Measurements from ENCODE around the gene MAPK4. TPM values are rescaled to one million over a fixed set of nuclear protein-coding genes. Genes with fewer than 3 reads are reported as not detected.
"Not testable (repeated sequence)": the region's sequence is repeated elsewhere in the genome, so short reads cannot be mapped to it uniquely, and the experiment has no call there.

MAPK4 gene
- total and polyA plus RNA-seq, 7 experiments from 2014 or later: not detected

DNA sequence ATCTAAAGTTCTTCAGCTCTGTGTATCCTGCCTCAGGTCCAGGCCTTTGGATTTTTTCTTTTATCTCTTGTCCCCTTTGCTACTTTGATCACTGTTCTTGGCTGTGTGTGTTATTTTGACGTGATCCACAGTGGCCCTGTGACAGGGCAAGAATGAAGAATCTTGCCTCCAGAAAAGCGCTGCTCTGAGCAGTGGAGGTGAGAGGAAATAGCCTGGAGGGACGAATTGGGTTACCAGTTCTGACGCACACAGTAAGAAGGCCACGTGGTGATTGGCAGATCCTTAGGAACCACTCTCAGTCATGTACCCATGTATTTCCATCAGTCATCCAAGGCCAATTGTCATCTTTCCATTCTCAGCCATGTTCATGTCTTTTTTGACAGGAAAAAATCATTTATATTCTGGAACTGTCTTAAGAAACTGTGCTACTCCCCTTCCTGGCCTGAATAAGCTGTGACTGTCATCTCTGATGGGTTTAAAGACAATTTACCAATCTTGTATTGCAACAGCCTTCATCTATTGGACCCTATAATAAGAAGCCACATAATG is 47.6 kb downstream of the MAPK4 start:
- Mint-ChIP-seq H3K4me3 (no peak overlapping the region), H3K9me3 (peaks cover 0 to 17% (median 5%) of the 10 kb centered on the region in 11 donors), H3K36me3 (peaks cover 0 to 7% (median 0%) of the 10 kb centered on the region in 5 donors), H3K27me3 (peaks cover 0 to 23% (median 7%) of the 10 kb centered on the region in 5 donors), H3K27ac (no peak overlapping the region), H3K4me1 (no peaks in the 10 kb centered on the region)
- H3K27me3 ChIP-seq (ENCODE audit: control insufficient read depth in 2 of 2, insufficient read depth in 2 of 2, low read length in 2 of 2): no peaks in the 10 kb centered on the region
- no peak for ATAC-seq
- no peaks in the 10 kb centered on the region for H3K36me3 ChIP-seq (ENCODE audit: control insufficient read depth in 2 of 3, insufficient read depth in 3 of 3, low read length in 3 of 3)
- no peak overlapping the region for H3K4me3 ChIP-seq (ENCODE audit: low read length)
- no peak overlapping the region for H3K27ac ChIP-seq (ENCODE audit: low read depth, low read length)
- no peaks in the 10 kb centered on the region for H3K9me3 ChIP-seq (ENCODE audit: control insufficient read depth in 2 of 3, low read length in 3 of 3)
- H3K4me1 ChIP-seq (ENCODE audit: control insufficient read depth in 2 of 2, insufficient read depth in 2 of 2, low read length in 2 of 2): no peaks in the 10 kb centered on the region
- no peak for DNase-seq
- POLR2A ChIA-PET: no interaction called here
- intact Hi-C loops (cut with micrococcal nuclease): no loop called here
- CTCF ChIA-PET: no interaction called here

- H3K4me3 Mint-ChIP-seq; H3K36me3 Mint-ChIP-seq; H3K27ac Mint-ChIP-seq; intact Hi-C loops (cut with micrococcal nuclease); H3K9me3 ChIP-seq (ENCODE audit: control insufficient read depth in 2 of 3, low read length in 3 of 3); POLR2A ChIA-PET; CTCF ChIA-PET; H3K27ac ChIP-seq (ENCODE audit: low read depth, low read length); H3K4me3 ChIP-seq (ENCODE audit: low read length); H3K36me3 ChIP-seq (ENCODE audit: control insufficient read depth in 2 of 3, insufficient read depth in 3 of 3, low read length in 3 of 3); DNase-seq; ATAC-seq; H3K27me3 ChIP-seq (ENCODE audit: control insufficient read depth in 2 of 2, insufficient read depth in 2 of 2, low read length in 2 of 2); H3K4me1 ChIP-seq (ENCODE audit: control insufficient read depth in 2 of 2, insufficient read depth in 2 of 2, low read length in 2 of 2); H3K4me1 Mint-ChIP-seq: not testable (repeated sequence)
- Mint-ChIP-seq H3K9me3 (peaks cover 0 to 25% (median 5%) of the 10 kb centered on the region in 11 donors), H3K27me3 (peaks cover 0 to 23% (median 7%) of the 10 kb centered on the region in 5 donors)
Measured at GRCh38 chr18:50609171-50609570, 49.3 kb downstream of the MAPK4 start.

- no peak for ATAC-seq
- Histone ChIP-seq H3K36me3 (ENCODE audit: control insufficient read depth in 2 of 3, insufficient read depth in 3 of 3, low read length in 3 of 3) (no peaks in the 10 kb centered on the region), H3K4me3 (ENCODE audit: low read length) (no peak overlapping the region), H3K9me3 (ENCODE audit: control insufficient read depth in 2 of 3, low read length in 3 of 3) (no peaks in the 10 kb centered on the region), H3K27me3 (ENCODE audit: control insufficient read depth in 2 of 2, insufficient read depth in 2 of 2, low read length in 2 of 2) (no peaks in the 10 kb centered on the region), H3K4me1 (ENCODE audit: control insufficient read depth in 2 of 2, insufficient read depth in 2 of 2, low read length in 2 of 2) (no peaks in the 10 kb centered on the region), H3K27ac (ENCODE audit: low read depth, low read length) (no peak overlapping the region)
- DNase-seq: no peak
- Mint-ChIP-seq H3K27me3 (peaks cover 2 to 30% (median 7%) of the 10 kb centered on the region in 5 donors), H3K4me1 (no peaks in the 10 kb centered on the region), H3K4me3 (no peak overlapping the region), H3K36me3 (peaks cover 0 to 7% (median 0%) of the 10 kb centered on the region in 5 donors), H3K9me3 (peaks cover 0 to 25% (median 5%) of the 10 kb centered on the region in 11 donors), H3K27ac (no peak overlapping the region)
- ChIA-PET POLR2A (no interaction called here), CTCF (no interaction called here)
- intact Hi-C loops (cut with micrococcal nuclease): no loop called here
Measured at GRCh38 chr18:50610349-50610748, 50.5 kb downstream of the MAPK4 start.

DNA sequence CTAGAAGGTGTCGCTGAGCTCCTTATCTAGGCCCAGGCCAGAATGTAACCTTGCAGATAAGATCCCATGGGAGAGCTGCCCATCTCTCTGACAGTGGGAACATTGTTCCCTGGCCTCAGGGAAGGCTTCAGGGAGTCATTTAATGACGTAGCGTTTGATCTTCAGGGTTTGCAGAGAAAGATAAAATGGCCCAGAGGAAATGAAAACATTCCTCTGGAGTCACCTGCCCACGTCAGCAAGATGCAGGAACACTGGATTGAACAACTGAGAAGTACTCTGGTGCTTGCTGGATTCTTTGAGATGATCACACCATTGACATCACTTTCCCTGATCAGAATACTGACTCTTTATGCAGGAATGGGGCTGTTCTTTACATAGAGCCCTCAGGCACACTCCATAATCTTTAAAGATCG is 51.6 kb downstream of the MAPK4 start:
- Mint-ChIP-seq H3K4me1 (no peaks in the 10 kb centered on the region), H3K27me3 (peaks cover 2 to 34% (median 8%) of the 10 kb centered on the region in 5 donors), H3K36me3 (peaks cover 0 to 7% (median 0%) of the 10 kb centered on the region in 5 donors), H3K4me3 (no peak overlapping the region), H3K27ac (no peak overlapping the region), H3K9me3 (peaks cover 0 to 25% (median 5%) of the 10 kb centered on the region in 11 donors)
- ATAC-seq: no peak
- Histone ChIP-seq H3K36me3 (ENCODE audit: control insufficient read depth in 2 of 3, insufficient read depth in 3 of 3, low read length in 3 of 3) (no peaks in the 10 kb centered on the region), H3K9me3 (ENCODE audit: control insufficient read depth in 2 of 3, low read length in 3 of 3) (no peaks in the 10 kb centered on the region), H3K27me3 (ENCODE audit: control insufficient read depth in 2 of 2, insufficient read depth in 2 of 2, low read length in 2 of 2) (no peaks in the 10 kb centered on the region), H3K4me3 (ENCODE audit: low read length) (no peak overlapping the region), H3K27ac (ENCODE audit: low read depth, low read length) (no peak overlapping the region), H3K4me1 (ENCODE audit: control insufficient read depth in 2 of 2, insufficient read depth in 2 of 2, low read length in 2 of 2) (no peaks in the 10 kb centered on the region)
- intact Hi-C loops (cut with micrococcal nuclease): no loop called here
- no peak for DNase-seq
- ChIA-PET POLR2A (no interaction called here), CTCF (no interaction called here)

GRCh38 chr18:50614838-50615237 is 55.0 kb downstream of the MAPK4 start:
- DNase-seq: no peak
- ChIA-PET POLR2A (no interaction called here), CTCF (no interaction called here)
- Mint-ChIP-seq H3K4me3 (no peak overlapping the region), H3K4me1 (no peaks in the 10 kb centered on the region), H3K36me3 (peaks cover 0 to 1% (median 0%) of the 10 kb centered on the region in 5 donors), H3K27ac (no peak overlapping the region), H3K27me3 (peaks cover 0 to 47% (median 17%) of the 10 kb centered on the region in 5 donors), H3K9me3 (peaks cover 0 to 19% (median 3%) of the 10 kb centered on the region in 11 donors)
- Histone ChIP-seq H3K9me3 (ENCODE audit: control insufficient read depth in 2 of 3, low read length in 3 of 3) (no peaks in the 10 kb centered on the region), H3K4me1 (ENCODE audit: control insufficient read depth in 2 of 2, insufficient read depth in 2 of 2, low read length in 2 of 2) (no peaks in the 10 kb centered on the region), H3K27ac (ENCODE audit: low read depth, low read length) (no peak overlapping the region), H3K27me3 (ENCODE audit: control insufficient read depth in 2 of 2, insufficient read depth in 2 of 2, low read length in 2 of 2) (no peaks in the 10 kb centered on the region), H3K36me3 (ENCODE audit: control insufficient read depth in 2 of 3, insufficient read depth in 3 of 3, low read length in 3 of 3) (no peaks in the 10 kb centered on the region), H3K4me3 (ENCODE audit: low read length) (no peak overlapping the region)
- intact Hi-C loops (cut with micrococcal nuclease): no loop called here
- no peak for ATAC-seq

GRCh38 chr18:50616484-50617048 is 56.7 kb downstream of the MAPK4 start:
- Mint-ChIP-seq H3K4me1 (no peaks in the 10 kb centered on the region), H3K27me3 (peaks cover 4 to 38% (median 19%) of the 10 kb centered on the region in 5 donors), H3K36me3 (no peaks in the 10 kb centered on the region), H3K9me3 (peaks cover 0 to 14% (median 3%) of the 10 kb centered on the region in 11 donors), H3K27ac (no peak overlapping the region), H3K4me3 (no peak overlapping the region)
- Histone ChIP-seq H3K9me3 (ENCODE audit: control insufficient read depth in 2 of 3, low read length in 3 of 3) (no peaks in the 10 kb centered on the region), H3K4me1 (ENCODE audit: control insufficient read depth in 2 of 2, insufficient read depth in 2 of 2, low read length in 2 of 2) (no peaks in the 10 kb centered on the region), H3K27ac (ENCODE audit: low read depth, low read length) (no peak overlapping the region), H3K4me3 (ENCODE audit: low read length) (no peak overlapping the region), H3K36me3 (ENCODE audit: control insufficient read depth in 2 of 3, insufficient read depth in 3 of 3, low read length in 3 of 3) (no peaks in the 10 kb centered on the region), H3K27me3 (ENCODE audit: control insufficient read depth in 2 of 2, insufficient read depth in 2 of 2, low read length in 2 of 2) (no peaks in the 10 kb centered on the region)
- POLR2A ChIA-PET: no interaction called here
- intact Hi-C loops (cut with micrococcal nuclease): no loop called here
- CTCF ChIA-PET: no interaction called here
- no peak for ATAC-seq
- DNase-seq: no peak

DNA sequence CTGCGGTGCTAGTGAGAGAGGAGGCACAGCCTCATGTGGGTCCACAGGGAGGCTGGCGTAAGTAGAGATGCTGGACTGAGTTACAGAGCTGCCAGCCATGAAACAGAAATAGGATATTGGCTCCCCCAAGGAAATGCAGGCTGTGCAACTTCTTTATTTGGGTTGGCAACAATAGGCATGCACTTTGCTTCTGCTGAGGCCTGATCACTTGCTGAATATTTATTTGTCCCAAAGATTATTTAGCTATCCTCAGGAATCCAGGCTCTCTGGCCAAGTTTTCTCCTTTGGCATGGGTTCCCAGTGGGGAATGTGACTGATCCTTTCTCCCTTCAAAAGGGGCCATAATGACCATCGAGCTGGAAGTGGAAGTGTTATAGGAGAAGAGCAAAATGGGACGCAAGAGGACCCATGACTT is 60.0 kb downstream of the MAPK4 start:
- intact Hi-C loops (cut with micrococcal nuclease): no loop called here
- ChIA-PET CTCF (no interaction called here), POLR2A (no interaction called here)
- Mint-ChIP-seq H3K27ac (no peak overlapping the region), H3K4me1 (no peaks in the 10 kb centered on the region), H3K36me3 (no peaks in the 10 kb centered on the region), H3K9me3 (peaks cover 0 to 4% (median 0%) of the 10 kb centered on the region in 11 donors), H3K27me3 (peaks cover 15 to 53% (median 24%) of the 10 kb centered on the region in 5 donors), H3K4me3 (no peak overlapping the region)
- Histone ChIP-seq H3K4me1 (ENCODE audit: control insufficient read depth in 2 of 2, insufficient read depth in 2 of 2, low read length in 2 of 2) (no peaks in the 10 kb centered on the region), H3K27me3 (ENCODE audit: control insufficient read depth in 2 of 2, insufficient read depth in 2 of 2, low read length in 2 of 2) (no peaks in the 10 kb centered on the region), H3K9me3 (ENCODE audit: control insufficient read depth in 2 of 3, low read length in 3 of 3) (no peaks in the 10 kb centered on the region), H3K36me3 (ENCODE audit: control insufficient read depth in 2 of 3, insufficient read depth in 3 of 3, low read length in 3 of 3) (no peaks in the 10 kb centered on the region), H3K27ac (ENCODE audit: low read depth, low read length) (no peak overlapping the region), H3K4me3 (ENCODE audit: low read length) (no peak overlapping the region)
- ATAC-seq (no peak), DNase-seq (no peak)
